Measurements from ENCODE around the gene UTS2R.

- no peak for TF ChIP-seq CTCF (IDR thresholded peaks at IDR 0.05)
- TF ChIP-seq POLR2A (IDR thresholded peaks at IDR 0.05) = no peak
- no peak for TF ChIP-seq EP300 (IDR thresholded peaks at IDR 0.05)
- no peak for TF ChIP-seq POLR2AphosphoS5 (IDR thresholded peaks at IDR 0.05)
Measured at GRCh38 chr17:82415336-82415735, 43.8 kb downstream of the UTS2R start.

Measured in suprapubic skin (tissue), 4 donors.